Measurements from ENCODE around the gene RXRA.

RXRA gene

GRCh38 chr9:134331186-134332025 is 5.2 kb downstream of the RXRA start:
- Histone ChIP-seq H3K4me3 (ENCODE audit: low read depth, low read length) (no peak overlapping the region), H3K27ac (peak overlapping the region; percentile 76), H3K9me3 (ENCODE audit: severe bottlenecking) (no peaks in the 10 kb centered on the region), H3K36me3 (no peaks in the 10 kb centered on the region; the same call in 1 of the 2 replicates), H3K27me3 (ENCODE audit: insufficient read depth, low read depth, severe bottlenecking) (no peaks in the 10 kb centered on the region)
- TF ChIP-seq, protein P1, sequence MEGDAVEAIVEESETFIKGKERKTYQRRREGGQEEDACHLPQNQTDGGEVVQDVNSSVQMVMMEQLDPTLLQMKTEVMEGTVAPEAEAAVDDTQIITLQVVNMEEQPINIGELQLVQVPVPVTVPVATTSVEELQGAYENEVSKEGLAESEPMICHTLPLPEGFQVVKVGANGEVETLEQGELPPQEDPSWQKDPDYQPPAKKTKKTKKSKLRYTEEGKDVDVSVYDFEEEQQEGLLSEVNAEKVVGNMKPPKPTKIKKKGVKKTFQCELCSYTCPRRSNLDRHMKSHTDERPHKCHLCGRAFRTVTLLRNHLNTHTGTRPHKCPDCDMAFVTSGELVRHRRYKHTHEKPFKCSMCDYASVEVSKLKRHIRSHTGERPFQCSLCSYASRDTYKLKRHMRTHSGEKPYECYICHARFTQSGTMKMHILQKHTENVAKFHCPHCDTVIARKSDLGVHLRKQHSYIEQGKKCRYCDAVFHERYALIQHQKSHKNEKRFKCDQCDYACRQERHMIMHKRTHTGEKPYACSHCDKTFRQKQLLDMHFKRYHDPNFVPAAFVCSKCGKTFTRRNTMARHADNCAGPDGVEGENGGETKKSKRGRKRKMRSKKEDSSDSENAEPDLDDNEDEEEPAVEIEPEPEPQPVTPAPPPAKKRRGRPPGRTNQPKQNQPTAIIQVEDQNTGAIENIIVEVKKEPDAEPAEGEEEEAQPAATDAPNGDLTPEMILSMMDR (IDR thresholded peaks at IDR 0.05; ENCODE audit: low read depth, low read length), result no peak
- DNase-seq, result no peak

DNA sequence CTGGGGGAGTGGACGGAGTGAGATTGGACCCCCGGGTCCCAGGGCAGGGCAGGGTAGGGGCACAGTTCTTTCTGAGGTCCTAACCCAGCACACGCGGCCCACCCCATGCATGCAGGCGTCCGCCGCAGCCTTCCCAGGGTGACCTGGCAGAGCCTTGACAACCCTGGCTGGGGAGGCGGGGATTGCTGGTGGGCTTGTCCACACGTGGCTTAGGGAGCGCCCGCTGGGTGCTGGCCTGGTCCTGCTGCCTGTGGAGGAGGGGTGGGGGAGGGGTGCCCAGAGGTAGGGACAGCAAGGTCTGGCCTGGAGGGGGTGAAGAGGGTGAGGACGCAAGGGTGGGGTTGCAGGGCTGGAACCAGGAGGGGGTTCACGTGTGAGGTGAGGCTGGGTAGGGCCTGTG is 6.0 kb downstream of the RXRA start:
- no peaks in the 10 kb centered on the region; the same call in 1 of the 2 replicates for H3K36me3 ChIP-seq
- H3K27ac ChIP-seq, result peak overlapping the region; percentile 76
- TF ChIP-seq, protein P1 (IDR thresholded peaks at IDR 0.05; ENCODE audit: low read depth, low read length), result no peak
- peak; percentile 62 for DNase-seq
- H3K9me3 ChIP-seq (ENCODE audit: severe bottlenecking), result no peaks in the 10 kb centered on the region
- H3K27me3 ChIP-seq (ENCODE audit: insufficient read depth, low read depth, severe bottlenecking), result no peaks in the 10 kb centered on the region
- no peak overlapping the region for H3K4me3 ChIP-seq (ENCODE audit: low read depth, low read length)

DNA sequence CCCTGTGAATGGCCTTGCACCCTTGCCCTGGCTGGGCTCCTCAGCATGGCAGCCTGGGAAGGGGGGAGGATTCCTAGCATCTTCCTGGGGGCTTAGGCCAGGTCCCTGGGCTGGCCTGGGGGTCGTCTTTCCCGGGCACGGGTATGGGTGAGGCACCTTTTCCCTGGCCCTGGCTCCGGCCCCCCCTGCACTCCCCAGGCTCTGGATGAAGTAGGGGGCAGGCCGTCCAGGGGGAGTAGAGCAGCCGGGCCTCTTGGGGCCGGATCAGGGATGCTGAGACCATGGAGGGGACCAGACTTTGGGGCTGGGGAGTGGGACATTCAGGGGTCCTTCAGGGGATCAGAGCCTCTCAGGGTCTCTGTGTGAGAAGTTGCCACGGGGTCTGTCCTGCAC is 6.6 kb downstream of the RXRA start:
- TF ChIP-seq, protein P1 (IDR thresholded peaks at IDR 0.05; ENCODE audit: low read depth, low read length), result no peak
- DNase-seq, result no peak
- Histone ChIP-seq H3K4me3 (ENCODE audit: low read depth, low read length) (no peak overlapping the region; the same call in 1 of the 2 replicates), H3K36me3 (no peaks in the 10 kb centered on the region; the same call in 1 of the 2 replicates), H3K27me3 (ENCODE audit: insufficient read depth, low read depth, severe bottlenecking) (no peaks in the 10 kb centered on the region), H3K27ac (peak overlapping the region; percentile 76), H3K9me3 (ENCODE audit: severe bottlenecking) (no peaks in the 10 kb centered on the region)

DNA sequence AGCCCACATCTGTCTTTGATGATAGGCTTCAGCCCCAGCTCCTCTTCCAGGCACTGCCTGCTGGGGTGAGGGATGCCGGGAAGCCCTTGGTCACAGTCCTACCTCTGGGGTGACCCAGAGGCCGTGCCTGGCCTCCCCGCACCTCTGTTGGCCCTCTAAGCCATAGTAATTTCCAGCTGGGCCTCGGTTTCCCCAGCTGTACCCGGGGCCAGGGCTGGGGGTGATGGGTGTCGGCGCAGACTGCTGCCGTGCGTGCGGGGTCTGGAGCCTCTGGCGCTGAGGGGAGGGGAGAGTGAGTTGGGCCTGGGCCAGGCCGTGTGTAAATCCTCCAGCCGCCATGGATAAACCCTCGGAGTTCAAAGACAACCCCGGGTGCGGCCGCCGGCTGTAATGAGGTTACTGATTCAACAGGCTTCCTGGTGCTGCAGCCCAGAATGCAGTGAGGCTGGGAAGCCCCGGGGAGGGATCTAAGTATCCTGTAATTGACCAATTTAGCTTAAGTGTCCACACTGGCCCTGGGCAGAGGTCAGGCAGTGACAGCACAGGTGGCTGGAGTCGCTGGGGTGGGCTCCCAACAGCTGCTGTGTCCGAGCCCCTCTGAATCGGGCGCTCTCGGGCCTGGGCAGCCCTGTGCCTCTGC is 7.1 kb downstream of the RXRA start:
- TF ChIP-seq, protein P1 (IDR thresholded peaks at IDR 0.05; ENCODE audit: low read depth, low read length), result no peak
- peak overlapping the region; percentile 4 for H3K4me3 ChIP-seq (ENCODE audit: low read depth, low read length)
- no peaks in the 10 kb centered on the region for H3K27me3 ChIP-seq (ENCODE audit: insufficient read depth, low read depth, severe bottlenecking)
- no peaks in the 10 kb centered on the region; the same call in 1 of the 2 replicates for H3K36me3 ChIP-seq
- peak overlapping the region; percentile 76 for H3K27ac ChIP-seq
- peak; percentile 88 for DNase-seq
- H3K9me3 ChIP-seq (ENCODE audit: severe bottlenecking), result no peaks in the 10 kb centered on the region

- no peaks in the 10 kb centered on the region for H3K27me3 ChIP-seq (ENCODE audit: insufficient read depth, low read depth, severe bottlenecking)
- DNase-seq, result no peak
- H3K9me3 ChIP-seq (ENCODE audit: severe bottlenecking), result no peaks in the 10 kb centered on the region
- TF ChIP-seq, protein P1 (IDR thresholded peaks at IDR 0.05; ENCODE audit: low read depth, low read length), result no peak
- H3K36me3 ChIP-seq, result peaks cover 3% of the 10 kb centered on the region
- H3K4me3 ChIP-seq (ENCODE audit: low read depth, low read length), result no peak overlapping the region
- H3K27ac ChIP-seq, result peak overlapping the region; percentile 76
Measured at GRCh38 chr9:134333874-134334581, 7.8 kb downstream of the RXRA start.

Measured in WERI-Rb-1 (cell line).